OCI-LY7 (cell line): ENCODE results near the gene FHIT.

ENCODE experiments used
- EZH2phosphoT487 ChIP-seq: fragments of 200-600 bp; sonication (generic); IDR thresholded peaks from 2 replicates; pipeline ENCODE4 v1.6.1; 2018; ENCODE audit warnings: low read depth, borderline replicate concordance, mild to moderate bottlenecking, mixed run types, antibody characterized with exemption, low read length, moderate library complexity, mixed read lengths
- TF ChIP-seq, protein P1 (sequence below): fragments of 200-600 bp; sonication (generic); conservative IDR thresholded peaks from 2 replicates; pipeline ENCODE4 v1.5.1; 2014; ENCODE audit warnings: mild to moderate bottlenecking, antibody characterized with exemption, low read length, moderate library complexity, mixed read lengths

DNA sequence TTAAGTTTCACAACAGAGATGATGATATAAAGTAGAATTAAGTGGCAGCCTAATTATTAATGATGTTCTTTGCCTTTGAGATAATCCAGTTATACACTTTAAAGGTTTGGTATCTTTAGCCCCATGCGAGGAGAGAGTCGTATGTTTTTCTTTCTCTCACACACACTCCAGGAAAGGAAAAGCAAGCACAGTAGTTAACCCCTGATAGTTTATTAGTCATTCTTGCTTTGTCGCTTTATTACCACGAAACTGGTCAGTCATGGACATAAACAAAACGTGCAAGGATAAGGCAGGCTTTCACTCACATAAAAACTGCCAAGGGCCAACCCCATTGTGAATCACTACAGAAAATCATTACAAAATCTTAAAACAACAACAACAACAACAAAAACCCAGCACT is 866.9 kb downstream of the FHIT start:
- TF ChIP-seq, protein P1, sequence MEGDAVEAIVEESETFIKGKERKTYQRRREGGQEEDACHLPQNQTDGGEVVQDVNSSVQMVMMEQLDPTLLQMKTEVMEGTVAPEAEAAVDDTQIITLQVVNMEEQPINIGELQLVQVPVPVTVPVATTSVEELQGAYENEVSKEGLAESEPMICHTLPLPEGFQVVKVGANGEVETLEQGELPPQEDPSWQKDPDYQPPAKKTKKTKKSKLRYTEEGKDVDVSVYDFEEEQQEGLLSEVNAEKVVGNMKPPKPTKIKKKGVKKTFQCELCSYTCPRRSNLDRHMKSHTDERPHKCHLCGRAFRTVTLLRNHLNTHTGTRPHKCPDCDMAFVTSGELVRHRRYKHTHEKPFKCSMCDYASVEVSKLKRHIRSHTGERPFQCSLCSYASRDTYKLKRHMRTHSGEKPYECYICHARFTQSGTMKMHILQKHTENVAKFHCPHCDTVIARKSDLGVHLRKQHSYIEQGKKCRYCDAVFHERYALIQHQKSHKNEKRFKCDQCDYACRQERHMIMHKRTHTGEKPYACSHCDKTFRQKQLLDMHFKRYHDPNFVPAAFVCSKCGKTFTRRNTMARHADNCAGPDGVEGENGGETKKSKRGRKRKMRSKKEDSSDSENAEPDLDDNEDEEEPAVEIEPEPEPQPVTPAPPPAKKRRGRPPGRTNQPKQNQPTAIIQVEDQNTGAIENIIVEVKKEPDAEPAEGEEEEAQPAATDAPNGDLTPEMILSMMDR: no peak
- no peak for TF ChIP-seq EZH2phosphoT487
